MM.1S (cell line): ENCODE data around the gene CELA2A.

Experiments
- EZH2phosphoT487 ChIP-seq: fragments of 300-600 bp; sonication (generic); IDR thresholded peaks from 2 replicates; pipeline ENCODE4 v1.6.1; 2018; ENCODE audit warnings: antibody characterized with exemption, low read length
- TF ChIP-seq, protein P1 (sequence below): fragments of 300-600 bp; sonication (generic); IDR thresholded peaks from 2 replicates; pipeline ENCODE4 v1.5.1; 2016; ENCODE audit warnings: antibody characterized with exemption, low read length, mixed read lengths

DNA sequence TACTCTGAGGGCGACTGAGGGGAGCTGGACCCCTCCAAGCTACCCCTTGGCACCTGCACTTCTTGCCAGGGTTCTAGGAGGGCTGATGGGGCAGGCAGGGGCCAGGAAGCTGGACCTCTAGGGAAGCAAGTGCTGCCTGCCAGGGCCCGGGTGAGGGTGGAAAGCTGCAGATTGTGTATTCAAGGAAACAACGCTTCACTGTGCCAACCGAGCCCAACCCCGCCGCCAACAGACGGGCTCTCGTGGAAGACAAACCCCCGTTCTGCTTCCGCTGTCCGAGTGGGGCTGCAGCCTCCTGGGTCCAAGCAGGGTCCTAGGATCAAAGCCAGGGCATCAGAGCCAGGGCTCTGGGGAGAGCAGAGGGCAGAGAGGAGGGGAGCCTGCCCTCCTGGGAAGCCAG lies 43.7 kb upstream of the CELA2A start:
- TF ChIP-seq, protein P1, sequence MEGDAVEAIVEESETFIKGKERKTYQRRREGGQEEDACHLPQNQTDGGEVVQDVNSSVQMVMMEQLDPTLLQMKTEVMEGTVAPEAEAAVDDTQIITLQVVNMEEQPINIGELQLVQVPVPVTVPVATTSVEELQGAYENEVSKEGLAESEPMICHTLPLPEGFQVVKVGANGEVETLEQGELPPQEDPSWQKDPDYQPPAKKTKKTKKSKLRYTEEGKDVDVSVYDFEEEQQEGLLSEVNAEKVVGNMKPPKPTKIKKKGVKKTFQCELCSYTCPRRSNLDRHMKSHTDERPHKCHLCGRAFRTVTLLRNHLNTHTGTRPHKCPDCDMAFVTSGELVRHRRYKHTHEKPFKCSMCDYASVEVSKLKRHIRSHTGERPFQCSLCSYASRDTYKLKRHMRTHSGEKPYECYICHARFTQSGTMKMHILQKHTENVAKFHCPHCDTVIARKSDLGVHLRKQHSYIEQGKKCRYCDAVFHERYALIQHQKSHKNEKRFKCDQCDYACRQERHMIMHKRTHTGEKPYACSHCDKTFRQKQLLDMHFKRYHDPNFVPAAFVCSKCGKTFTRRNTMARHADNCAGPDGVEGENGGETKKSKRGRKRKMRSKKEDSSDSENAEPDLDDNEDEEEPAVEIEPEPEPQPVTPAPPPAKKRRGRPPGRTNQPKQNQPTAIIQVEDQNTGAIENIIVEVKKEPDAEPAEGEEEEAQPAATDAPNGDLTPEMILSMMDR = no peak
- TF ChIP-seq EZH2phosphoT487 = no peak
